ENCODE data around the gene SCN2B. TPM values are rescaled to one million over a fixed set of nuclear protein-coding genes. Genes with fewer than 3 reads are reported as not detected.

The SCN2B gene
- total and polyA plus RNA-seq, 2 of the 4 experiments (the other 2 are of a cell fraction), result under 0.01 to 0.05 TPM

DNA sequence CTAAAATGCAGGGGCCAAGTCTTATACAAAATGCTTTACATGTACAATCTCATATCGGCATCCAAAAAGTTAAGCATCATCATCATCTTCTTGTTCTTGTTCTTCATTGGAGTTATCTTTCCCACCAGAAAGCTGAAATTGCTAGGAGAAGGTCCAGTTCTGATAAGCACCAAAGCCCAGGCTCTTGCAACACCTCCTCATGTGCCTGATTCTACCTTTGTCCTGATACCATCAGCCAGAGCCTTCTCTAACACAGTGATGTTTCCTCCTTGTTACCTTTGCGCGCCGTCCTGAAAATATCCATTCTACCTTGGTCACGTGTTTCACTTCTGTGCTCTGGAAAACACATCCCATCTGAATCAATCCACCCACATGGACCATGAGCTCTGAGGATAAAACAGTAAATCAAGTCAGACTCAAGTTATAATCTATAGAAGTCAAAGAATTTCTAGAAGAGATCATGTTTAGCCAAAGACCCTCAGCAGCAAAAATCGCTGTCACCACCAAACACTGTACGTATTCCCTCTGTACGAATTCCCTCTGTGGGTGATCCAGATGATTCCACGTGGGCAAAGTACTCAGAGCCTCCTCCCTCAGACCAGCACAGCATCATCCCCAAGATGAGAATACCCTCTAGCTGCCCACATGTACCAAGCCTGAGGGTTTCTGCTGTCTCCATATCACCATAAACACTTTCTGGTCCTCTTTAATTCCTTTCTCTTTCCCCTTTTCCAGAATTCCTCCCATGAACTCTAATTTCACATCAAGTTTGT is 29.4 kb upstream of the SCN2B start:
- no TSS peak for BruUV-seq (replicated peaks)
- 64% methylated on average over 5 of the region's 9 CpGs; no CpG with 5 or more reads in 1 of the 2 experiments for WGBS, 2 experiments (ENCODE audit: extremely low coverage in 2 of 2, insufficient read length in 1 of 2)

More for the DNA sequence above, 29.4 kb upstream of the SCN2B start:
- H2AK5ac ChIP-seq (ENCODE audit: low read depth, low read length), result no peak overlapping the region
- ATAC-seq (ENCODE audit: low read depth) (no peak), DNase-seq (no peak)
- H2BK5ac ChIP-seq (ENCODE audit: low read depth, low read length, poor library complexity, severe bottlenecking), result no peak overlapping the region
- H2AK9ac ChIP-seq (replicated peaks; ENCODE audit: low read depth, low read length, poor library complexity), result no peak overlapping the region
- no peak overlapping the region for H3K4me3 ChIP-seq (ENCODE audit: insufficient read depth, low read depth, low read length)
- no peak overlapping the region for H3K4ac ChIP-seq (ENCODE audit: low read depth, low read length)
- no peak overlapping the region for H4K5ac ChIP-seq (ENCODE audit: low read depth, low read length)
- H3K36me3 ChIP-seq (ENCODE audit: control insufficient read depth, insufficient read depth, low read length), result no peaks in the 10 kb centered on the region
- no peak overlapping the region for H3K4me2 ChIP-seq (ENCODE audit: low read depth, low read length)
- TF ChIP-seq CHD1 (IDR thresholded peaks at IDR 0.05; ENCODE audit: low read depth, low read length), result no peak
- TF ChIP-seq, protein P1, sequence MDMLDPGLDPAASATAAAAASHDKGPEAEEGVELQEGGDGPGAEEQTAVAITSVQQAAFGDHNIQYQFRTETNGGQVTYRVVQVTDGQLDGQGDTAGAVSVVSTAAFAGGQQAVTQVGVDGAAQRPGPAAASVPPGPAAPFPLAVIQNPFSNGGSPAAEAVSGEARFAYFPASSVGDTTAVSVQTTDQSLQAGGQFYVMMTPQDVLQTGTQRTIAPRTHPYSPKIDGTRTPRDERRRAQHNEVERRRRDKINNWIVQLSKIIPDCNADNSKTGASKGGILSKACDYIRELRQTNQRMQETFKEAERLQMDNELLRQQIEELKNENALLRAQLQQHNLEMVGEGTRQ (IDR thresholded peaks at IDR 0.05; ENCODE audit: low read depth, low read length), result no peak
- TF ChIP-seq POLR2A (IDR thresholded peaks at IDR 0.05; ENCODE audit: low read depth, low read length), result no peak
- no peak for TF ChIP-seq MXI1 (IDR thresholded peaks at IDR 0.05; ENCODE audit: borderline replicate concordance, low read depth, low read length)
- no peak for TF ChIP-seq FOS (IDR thresholded peaks at IDR 0.05; ENCODE audit: low read depth, low read length)
- no peak for TF ChIP-seq MAFK (IDR thresholded peaks at IDR 0.05; ENCODE audit: low read depth, low read length)
- no peak for TF ChIP-seq RAD21 (IDR thresholded peaks at IDR 0.05; ENCODE audit: low read length)
- no peak for TF ChIP-seq BHLHE40 (IDR thresholded peaks at IDR 0.05; ENCODE audit: low read depth, low read length)
- ChIA-PET POLR2A (ENCODE audit: unreplicated experiment) (no interaction called here), CTCF (no interaction called here)
- H3K27ac ChIP-seq (ENCODE audit: insufficient read depth, low read length), result no peak overlapping the region
- no peaks in the 10 kb centered on the region for H3K79me1 ChIP-seq (ENCODE audit: low read depth in 1 of 2, low read length in 2 of 2)
- no peak overlapping the region for H3K9ac ChIP-seq (ENCODE audit: low read depth, low read length)
- H2BK120ac ChIP-seq (ENCODE audit: low read depth, low read length), result no peak overlapping the region
- H3K9me3 ChIP-seq (ENCODE audit: control insufficient read depth, insufficient read depth, low read length), result no peaks in the 10 kb centered on the region
- in situ Hi-C loops (cut with MboI; ENCODE audit: low sequenced_read_pairs) (no loop called here), intact Hi-C loops (cut with micrococcal nuclease) (no loop called here), dilution Hi-C loops (cut with HindIII; ENCODE audit: low sequenced_read_pairs, unreplicated experiment) (no loop called here)
- H3K27me3 ChIP-seq (ENCODE audit: control insufficient read depth, insufficient read depth, low read length), result peaks cover 18% of the 10 kb centered on the region
- no peaks in the 10 kb centered on the region for H3K4me1 ChIP-seq (ENCODE audit: control insufficient read depth, insufficient read depth, low read length)
- no peaks in the 10 kb centered on the region for H4K20me1 ChIP-seq (ENCODE audit: insufficient read depth, low read length)
- H2BK15ac ChIP-seq (ENCODE audit: low read depth, low read length), result no peak overlapping the region
- H2BK20ac ChIP-seq (ENCODE audit: low read depth, low read length), result no peak overlapping the region
- H4K8ac ChIP-seq (ENCODE audit: low read depth in 2 of 2, low read length in 2 of 2), result no peak overlapping the region
- no peak overlapping the region for H3K23ac ChIP-seq (ENCODE audit: low read depth, low read length)
- no peak overlapping the region for H3K14ac ChIP-seq (replicated peaks; ENCODE audit: low read depth, low read length)
- H2AFZ ChIP-seq (replicated peaks; ENCODE audit: low read length, poor library complexity), result no peak overlapping the region
- no peak overlapping the region for H4K91ac ChIP-seq (ENCODE audit: insufficient read depth, low read depth, low read length)
- H3K18ac ChIP-seq (ENCODE audit: low read depth, low read length), result no peak overlapping the region
- no peaks in the 10 kb centered on the region for H3K9me1 ChIP-seq (ENCODE audit: insufficient read depth, low read length)
- no peak overlapping the region for H3K56ac ChIP-seq (ENCODE audit: extremely low read depth, insufficient read depth, low read length)

All from IMR-90 (cell line).